H1 (cell line): ENCODE measurements around the gene EVI2B. TPM values are rescaled to one million over a fixed set of nuclear protein-coding genes. Genes with fewer than 3 reads are reported as not detected.

Experiments used
- BACH1 ChIP-seq: IDR thresholded peaks from 2 replicates; pipeline ENCODE4 v1.6.1; 2012; ENCODE audit warnings: low read length, improper control_type of control experiment
- CBX5 ChIP-seq: fragments of 300-800, 300-1000 bp; sonication (generic); IDR thresholded peaks from 2 replicates; pipeline ENCODE4 v1.7.1; 2016; ENCODE audit warnings: antibody characterized with exemption, low read length, low read depth
- EGR1 ChIP-seq: IDR thresholded peaks from 2 replicates; pipeline ENCODE4 v1.6.1; 2011; ENCODE audit warnings: low read depth, low read length, borderline replicate concordance
- GABPA ChIP-seq: IDR thresholded peaks from 2 replicates; pipeline ENCODE4 v1.6.1; 2011; ENCODE audit warnings: mild to moderate bottlenecking, low read length, moderate library complexity, borderline replicate concordance; ENCODE audit not compliant: insufficient read depth
- KDM1A ChIP-seq: fragments of 200-600, 300-600 bp; sonication (generic); IDR thresholded peaks from 2 replicates; pipeline ENCODE4 v1.7.1; 2016; ENCODE audit warnings: mild to moderate bottlenecking, low read length, borderline replicate concordance
- POLR2A ChIP-seq, 2 experiments: IDR thresholded peaks; 1 replicate in 1 of 2; 2 replicates in 1 of 2; pipeline ENCODE4 v1.6.1; 2011; ENCODE audit warnings: low read depth in 2 of 2, low read length in 2 of 2, mild to moderate bottlenecking in 2 of 2; ENCODE audit errors: control extremely low read depth in 1 of 2
- POU5F1 ChIP-seq: IDR thresholded peaks from 2 replicates; pipeline ENCODE4 v1.6.1; 2011; ENCODE audit warnings: low read depth, mild to moderate bottlenecking, low read length, moderate library complexity
- polyA plus RNA-seq, 7 experiments: library from polyadenylated mRNA; depleted of rRNA in 3 of 7; stranded (reverse) in 5 of 7; unstranded in 2 of 7; fragments of >200 nt in 5 of 7; fragments of 200-250 nt in 2 of 7; gene quantifications; 1 replicate in 5 of 7; 2 replicates in 1 of 7; 4 replicates in 1 of 7; pipeline versions ENCODE4 v1.2.1 to v1.2.3, GENCODE V29; 2011 to 2013; ENCODE audit warnings: missing spikeins in 2 of 7, mixed read lengths in 2 of 7
- total RNA-seq: library from RNA; stranded (reverse); fragmentation: NEBNext Ultra II Directional; extraction: Animal tissue kit (Norgen Biotek cat#: 25700); gene quantifications from 2 replicates; pipeline ENCODE4 v1.2.1, GENCODE V29; 2021
- TF ChIP-seq, protein P1 (sequence below): IDR thresholded peaks from 2 replicates; pipeline ENCODE4 v1.6.1; 2012; ENCODE audit warnings: low read length, inconsistent platforms

EVI2B gene
- total and polyA plus RNA-seq, 2 of the 8 experiments (the other 6 are each of a cell fraction or from before 2014, with no cell fraction given): not detected

DNA sequence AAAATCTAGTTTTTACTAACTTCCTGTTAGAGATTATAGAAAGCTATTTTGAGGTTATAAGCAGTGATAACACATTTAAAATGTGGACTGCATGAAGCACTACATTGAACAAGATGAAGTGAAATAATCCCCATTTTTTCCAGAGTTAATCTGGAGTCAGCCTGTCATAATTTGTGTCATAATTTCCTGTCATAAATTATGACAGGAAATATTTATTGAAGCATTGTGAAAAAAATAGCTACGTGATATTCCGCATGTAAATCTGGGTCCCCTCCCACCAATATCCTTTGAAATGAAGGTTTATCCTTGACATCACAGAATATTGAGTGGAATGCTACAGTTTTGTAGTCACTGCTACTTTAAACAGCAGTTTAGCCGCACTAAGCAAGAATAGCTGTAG is 56.9 kb downstream of the EVI2B start (continued):
- TF ChIP-seq BACH1 (no peak), POU5F1 (no peak), EGR1 (no peak), KDM1A (no peak), POLR2A (IDR thresholded peaks at IDR 0.05; ENCODE audit: control extremely low read depth in 1 of 2, low read depth in 2 of 2, low read length in 2 of 2) (no peak), CBX5 (no peak), GABPA (no peak)
- TF ChIP-seq, protein P1, sequence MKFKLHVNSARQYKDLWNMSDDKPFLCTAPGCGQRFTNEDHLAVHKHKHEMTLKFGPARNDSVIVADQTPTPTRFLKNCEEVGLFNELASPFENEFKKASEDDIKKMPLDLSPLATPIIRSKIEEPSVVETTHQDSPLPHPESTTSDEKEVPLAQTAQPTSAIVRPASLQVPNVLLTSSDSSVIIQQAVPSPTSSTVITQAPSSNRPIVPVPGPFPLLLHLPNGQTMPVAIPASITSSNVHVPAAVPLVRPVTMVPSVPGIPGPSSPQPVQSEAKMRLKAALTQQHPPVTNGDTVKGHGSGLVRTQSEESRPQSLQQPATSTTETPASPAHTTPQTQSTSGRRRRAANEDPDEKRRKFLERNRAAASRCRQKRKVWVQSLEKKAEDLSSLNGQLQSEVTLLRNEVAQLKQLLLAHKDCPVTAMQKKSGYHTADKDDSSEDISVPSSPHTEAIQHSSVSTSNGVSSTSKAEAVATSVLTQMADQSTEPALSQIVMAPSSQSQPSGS: no peak
